NCI-H82 treated with DMSO at 0.1 percent for 48 hours (cell line): ENCODE results near the gene FOXP1.

Experiments
- DNase-seq: peaks from one replicate; lab custom pipeline; 2025; ENCODE audit not compliant: unreplicated experiment; lab: John Stamatoyannopoulos, UW

Gene FOXP1

GRCh38 chr3:71511037-71511436 is 72.5 kb downstream of the FOXP1 start:
- DNase-seq = no peak

GRCh38 chr3:71510510-71510909 is 73.0 kb downstream of the FOXP1 start:
- no peak for DNase-seq

- DNase-seq = no peak
Observed at GRCh38 chr3:71509066-71509465, 74.5 kb downstream of the FOXP1 start.

GRCh38 chr3:71505767-71506350 is 77.7 kb downstream of the FOXP1 start:
- DNase-seq = no peak

- no peak for DNase-seq
Observed at GRCh38 chr3:71504250-71505036, 79.1 kb downstream of the FOXP1 start.

GRCh38 chr3:71503525-71504249 is 79.8 kb downstream of the FOXP1 start:
- no peak for DNase-seq

- no peak for DNase-seq
Observed at GRCh38 chr3:71502066-71502625, 81.4 kb downstream of the FOXP1 start.

- DNase-seq = no peak
Observed at GRCh38 chr3:71500696-71501095, 82.8 kb downstream of the FOXP1 start.

- no peak for DNase-seq
Observed at GRCh38 chr3:71499227-71499876, 84.2 kb downstream of the FOXP1 start.

GRCh38 chr3:71498543-71498942 is 85.0 kb downstream of the FOXP1 start:
- DNase-seq = no peak

- no peak for DNase-seq
Observed at GRCh38 chr3:71497971-71498444, 85.5 kb downstream of the FOXP1 start.

GRCh38 chr3:71497367-71497897 is 86.1 kb downstream of the FOXP1 start:
- no peak for DNase-seq

GRCh38 chr3:71495708-71496472 is 87.6 kb downstream of the FOXP1 start:
- no peak for DNase-seq

GRCh38 chr3:71494212-71494611 is 89.3 kb downstream of the FOXP1 start:
- DNase-seq = no peak

GRCh38 chr3:71492974-71493771 is 90.4 kb downstream of the FOXP1 start:
- no peak for DNase-seq

- no peak for DNase-seq
Observed at GRCh38 chr3:71492566-71492965, 91.0 kb downstream of the FOXP1 start.

- no peak for DNase-seq
Observed at GRCh38 chr3:71491154-71491752, 92.3 kb downstream of the FOXP1 start.

- DNase-seq = no peak
Observed at GRCh38 chr3:71490692-71491091, 92.8 kb downstream of the FOXP1 start.

- no peak for DNase-seq
Observed at GRCh38 chr3:71489315-71489761, 94.2 kb downstream of the FOXP1 start.
